AG04449 (cell line): ENCODE measurements around the gene LCP1.

Experiments
- CTCF ChIA-PET: fragments of 350-600 bp; formaldehyde crosslinking; extraction: SDS; loops from one replicate; lab custom pipeline; 2021; ENCODE audit warnings: antibody characterized with exemption; lab: Yijun Ruan, JAX
- POLR2A ChIA-PET: fragments of 400-600, 350-600 bp; formaldehyde crosslinking; extraction: SDS; loops from one replicate; lab custom pipeline; 2020; ENCODE audit warnings: antibody characterized with exemption, inconsistent platforms; lab: Yijun Ruan, JAX
- DNase-seq: peaks from one replicate; pipeline ENCODE4 v3.0.0-alpha.2; 2010; ENCODE audit warnings: low read depth, low spot score
- H3K4me3 ChIP-seq: 2 replicates; pipeline ENCODE4 v1.5.1; 2011; ENCODE audit warnings: low read depth, mild to moderate bottlenecking, control low read depth, low read length
- CTCF ChIP-seq: IDR thresholded peaks from one replicate; pipeline ENCODE4 v1.5.1; 2011; ENCODE audit warnings: mild to moderate bottlenecking, moderate library complexity, low read length, control low read depth, inconsistent platforms; ENCODE audit not compliant: insufficient read depth; ENCODE audit errors: missing control alignments

The LCP1 gene

GRCh38 chr13:46131705-46132104, 50.3 kb downstream of the LCP1 start:
- no peak overlapping the region for H3K4me3 ChIP-seq
- ChIA-PET POLR2A (no interaction called here), CTCF (interaction anchor here (1.5 to 1.6 kb wide), 2 partner anchors 11 to 325 kb away, joined by 4 to 5 read pairs; no protein-coding TSS in a partner anchor)
- TF ChIP-seq CTCF: no peak
- no peak for DNase-seq

- no peak overlapping the region for H3K4me3 ChIP-seq
- DNase-seq: no peak
- CTCF ChIA-PET: interaction anchor here (1.3 to 5.4 kb wide), 6 partner anchors 10 to 507 kb away, joined by 3 to 29 read pairs (median 6); no protein-coding TSS in a partner anchor
- no peak for TF ChIP-seq CTCF
- POLR2A ChIA-PET: no interaction called here
These were observed 51.9 kb downstream of the LCP1 start for GRCh38 chr13:46129955-46130618.

GRCh38 chr13:46129124-46129523, 52.9 kb downstream of the LCP1 start:
- no peak for TF ChIP-seq CTCF

GRCh38 chr13:46127358-46128023, 54.5 kb downstream of the LCP1 start:
- TF ChIP-seq CTCF: no peak
- ChIA-PET POLR2A (no interaction called here), CTCF (interaction anchor here (0.6 to 5.4 kb wide), 29 partner anchors 8 to 763 kb away, joined by 3 to 76 read pairs (median 6); partner anchors contain the start of gene ERICH6B)
- H3K4me3 ChIP-seq: no peak overlapping the region
- no peak for DNase-seq

More at GRCh38 chr13:46129124-46129523, 52.9 kb downstream of the LCP1 start:
- no peak for DNase-seq
- no peak overlapping the region for H3K4me3 ChIP-seq
- CTCF ChIA-PET: interaction anchor here (1.2 to 5.4 kb wide), 8 partner anchors 11 to 506 kb away, joined by 3 to 29 read pairs (median 6); no protein-coding TSS in a partner anchor
- POLR2A ChIA-PET: no interaction called here

- peak; percentile 23 for DNase-seq
- POLR2A ChIA-PET: interaction anchor here (1.0 kb wide), 1 partner anchor 167 kb away, joined by 3 read pairs; no protein-coding TSS in a partner anchor
- CTCF ChIA-PET: interaction anchor here (0.5 to 5.4 kb wide), 60 partner anchors 9 to 762 kb away, joined by 3 to 76 read pairs (median 4); partner anchors contain the start of gene ERICH6B
- no peak overlapping the region for H3K4me3 ChIP-seq
- peak; percentile 91 for TF ChIP-seq CTCF
These were observed 55.2 kb downstream of the LCP1 start for GRCh38 chr13:46126552-46127357.
